ENCODE measurements around the gene LPGAT1.

Gene LPGAT1

DNA sequence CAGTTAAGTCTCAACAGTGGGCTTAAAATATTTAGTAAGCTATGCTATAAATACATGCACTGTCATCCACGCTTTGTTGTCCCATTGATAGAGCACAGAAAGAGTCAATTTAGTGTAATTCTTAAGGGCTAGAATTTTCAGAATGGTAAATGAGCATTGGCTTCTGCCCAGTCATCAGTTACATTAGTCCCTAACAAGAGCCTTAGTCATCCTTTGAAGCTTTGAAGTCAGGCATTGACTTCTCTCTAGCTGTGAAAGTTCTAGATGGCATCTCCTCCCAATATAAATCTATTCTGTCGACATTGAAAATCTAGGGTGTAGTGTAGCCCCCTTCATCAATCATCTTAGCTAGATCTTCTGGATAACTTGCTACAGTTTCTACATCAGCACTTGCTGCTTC is 12.0 kb upstream of the LPGAT1 start:
- DNase-seq (ENCODE audit: low spot score), result no peak
- TF ChIP-seq, protein P1, sequence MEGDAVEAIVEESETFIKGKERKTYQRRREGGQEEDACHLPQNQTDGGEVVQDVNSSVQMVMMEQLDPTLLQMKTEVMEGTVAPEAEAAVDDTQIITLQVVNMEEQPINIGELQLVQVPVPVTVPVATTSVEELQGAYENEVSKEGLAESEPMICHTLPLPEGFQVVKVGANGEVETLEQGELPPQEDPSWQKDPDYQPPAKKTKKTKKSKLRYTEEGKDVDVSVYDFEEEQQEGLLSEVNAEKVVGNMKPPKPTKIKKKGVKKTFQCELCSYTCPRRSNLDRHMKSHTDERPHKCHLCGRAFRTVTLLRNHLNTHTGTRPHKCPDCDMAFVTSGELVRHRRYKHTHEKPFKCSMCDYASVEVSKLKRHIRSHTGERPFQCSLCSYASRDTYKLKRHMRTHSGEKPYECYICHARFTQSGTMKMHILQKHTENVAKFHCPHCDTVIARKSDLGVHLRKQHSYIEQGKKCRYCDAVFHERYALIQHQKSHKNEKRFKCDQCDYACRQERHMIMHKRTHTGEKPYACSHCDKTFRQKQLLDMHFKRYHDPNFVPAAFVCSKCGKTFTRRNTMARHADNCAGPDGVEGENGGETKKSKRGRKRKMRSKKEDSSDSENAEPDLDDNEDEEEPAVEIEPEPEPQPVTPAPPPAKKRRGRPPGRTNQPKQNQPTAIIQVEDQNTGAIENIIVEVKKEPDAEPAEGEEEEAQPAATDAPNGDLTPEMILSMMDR (IDR thresholded peaks at IDR 0.05; ENCODE audit: borderline replicate concordance, control extremely low read depth, extremely low read depth, insufficient read depth, missing control alignments), result no peak
- in situ Hi-C loops (cut with MboI; ENCODE audit: low sequenced_read_pairs, unreplicated experiment), result no loop called here

DNA sequence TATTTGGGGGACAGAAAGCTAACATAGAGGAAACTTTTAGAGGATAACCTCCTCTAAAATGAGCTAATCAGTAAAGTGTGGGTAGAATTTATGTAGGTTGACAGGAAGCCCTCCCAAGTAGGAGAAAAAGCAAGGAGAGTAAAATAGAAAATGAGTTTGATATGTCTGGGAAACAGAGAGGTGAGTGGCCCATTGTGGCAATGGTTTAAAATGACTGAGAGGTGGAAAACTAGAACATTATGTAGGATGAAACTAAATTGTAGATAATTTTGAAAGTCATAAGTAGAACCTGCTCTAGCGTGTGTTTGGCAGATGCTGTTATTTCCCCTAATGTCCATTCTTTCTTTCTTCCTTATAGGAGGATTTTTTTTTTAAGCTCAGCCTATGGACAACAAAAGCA is 8.5 kb upstream of the LPGAT1 start:
- in situ Hi-C loops (cut with MboI; ENCODE audit: low sequenced_read_pairs, unreplicated experiment), result no loop called here
- no peak for DNase-seq (ENCODE audit: low spot score)
- TF ChIP-seq, protein P1 (IDR thresholded peaks at IDR 0.05; ENCODE audit: borderline replicate concordance, control extremely low read depth, extremely low read depth, insufficient read depth, missing control alignments), result no peak

DNA sequence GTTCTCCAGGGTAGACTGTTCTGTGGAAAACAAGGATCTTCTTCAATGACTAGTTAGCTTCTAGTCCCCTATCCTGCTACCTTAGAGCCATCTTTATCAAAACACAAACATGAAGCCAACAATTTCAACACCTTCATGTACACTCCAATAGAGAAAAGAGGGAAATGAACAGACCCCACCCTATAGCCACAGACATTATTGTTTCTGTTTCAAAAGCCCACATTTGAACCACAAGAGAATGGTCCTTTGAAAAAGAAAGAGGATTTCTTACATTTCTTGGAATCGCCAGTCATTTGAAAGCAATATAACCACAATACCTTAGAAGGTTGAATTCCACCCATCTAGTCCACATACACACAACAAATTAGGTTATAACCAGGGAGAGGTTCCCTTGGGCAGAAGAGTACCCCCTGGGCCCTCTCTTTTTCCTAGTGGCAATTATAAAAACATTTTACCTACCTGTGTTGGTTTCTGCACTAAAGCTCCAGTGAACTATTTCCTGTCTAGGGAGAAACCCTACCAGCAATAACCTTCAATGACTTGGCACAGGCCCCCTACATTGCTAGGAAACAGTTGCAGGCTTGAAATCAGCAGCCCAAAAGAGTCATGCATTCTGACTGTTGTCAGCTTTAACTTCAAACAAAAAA is 2.7 kb upstream of the LPGAT1 start:
- TF ChIP-seq, protein P1 (IDR thresholded peaks at IDR 0.05; ENCODE audit: borderline replicate concordance, control extremely low read depth, extremely low read depth, insufficient read depth, missing control alignments), result no peak
- DNase-seq (ENCODE audit: low spot score), result no peak
- in situ Hi-C loops (cut with MboI; ENCODE audit: low sequenced_read_pairs, unreplicated experiment), result no loop called here

DNA sequence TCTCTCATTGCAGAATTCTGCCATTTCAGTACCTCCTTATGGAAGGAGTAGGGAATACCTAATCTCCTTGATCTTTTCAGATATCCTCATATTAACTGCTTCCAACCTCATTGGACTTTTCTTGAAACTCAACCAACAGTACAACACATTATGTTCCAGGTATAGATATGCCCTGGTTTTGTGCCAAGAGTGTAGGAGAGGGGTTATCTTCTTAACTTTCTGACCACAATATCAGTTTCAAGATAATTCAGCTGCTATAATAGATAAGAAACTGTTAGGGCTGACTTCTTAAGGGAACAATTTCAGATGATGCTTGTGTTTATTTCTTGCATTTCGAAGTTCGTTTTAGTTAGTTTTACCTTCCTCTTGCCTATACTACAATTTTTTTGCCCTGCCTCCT is 2.1 kb upstream of the LPGAT1 start:
- DNase-seq (ENCODE audit: low spot score), result no peak
- TF ChIP-seq, protein P1 (IDR thresholded peaks at IDR 0.05; ENCODE audit: borderline replicate concordance, control extremely low read depth, extremely low read depth, insufficient read depth, missing control alignments), result no peak
- in situ Hi-C loops (cut with MboI; ENCODE audit: low sequenced_read_pairs, unreplicated experiment), result no loop called here

DNA sequence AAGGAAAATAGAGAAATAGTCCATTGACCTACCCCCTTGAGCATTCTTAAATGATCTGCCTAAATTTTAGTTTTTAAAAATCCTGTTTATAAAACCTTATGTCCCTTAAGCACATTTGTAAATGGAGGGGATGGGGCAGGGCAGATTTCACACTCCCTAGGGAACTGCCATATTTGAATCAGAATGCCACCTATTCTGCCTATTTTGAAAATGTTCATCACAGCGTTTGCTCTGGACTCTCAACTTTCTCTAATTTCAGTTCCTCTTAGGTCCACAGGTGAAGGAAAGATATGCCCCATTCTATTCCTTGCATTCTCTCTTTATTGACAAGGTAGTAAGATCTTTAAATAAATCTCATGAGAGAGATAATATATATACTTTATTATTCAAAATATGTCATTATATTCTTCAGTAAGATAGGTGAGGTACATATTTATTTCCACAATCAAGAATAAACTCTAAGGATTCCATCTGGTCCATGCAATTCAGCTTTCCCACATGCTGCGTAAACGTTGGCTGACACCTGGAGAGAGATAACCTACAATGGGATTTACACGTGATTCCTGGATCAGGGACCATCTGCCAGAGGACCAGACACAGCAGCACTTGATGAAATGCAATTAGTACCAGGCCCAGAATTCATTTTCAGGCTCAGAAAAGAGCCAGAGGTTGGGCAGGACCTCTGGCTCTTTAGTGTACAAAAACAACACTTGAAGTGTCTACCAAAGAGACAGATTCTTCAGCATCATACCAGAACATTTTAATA is 1.2 kb upstream of the LPGAT1 start:
- TF ChIP-seq, protein P1 (IDR thresholded peaks at IDR 0.05; ENCODE audit: borderline replicate concordance, control extremely low read depth, extremely low read depth, insufficient read depth, missing control alignments), result no peak
- no peak for DNase-seq (ENCODE audit: low spot score)
- in situ Hi-C loops (cut with MboI; ENCODE audit: low sequenced_read_pairs, unreplicated experiment), result no loop called here

DNA sequence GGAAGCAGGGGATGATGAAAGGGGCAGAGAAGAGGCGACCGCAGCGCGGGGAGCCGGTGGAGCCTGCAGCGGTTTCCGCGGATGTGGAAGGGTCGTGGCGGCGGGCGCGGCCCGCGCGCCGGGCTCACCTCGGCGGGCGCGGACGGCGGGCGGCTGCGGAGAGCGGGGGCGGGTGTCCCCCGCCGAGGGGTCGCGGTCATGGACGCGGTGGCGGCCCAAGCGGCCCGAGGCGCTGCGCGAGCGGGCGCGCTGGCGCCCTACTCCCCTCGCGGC is 572 bp downstream of the LPGAT1 start:
- in situ Hi-C loops (cut with MboI; ENCODE audit: low sequenced_read_pairs, unreplicated experiment), result no loop called here
- DNase-seq (ENCODE audit: low spot score), result no peak
- TF ChIP-seq, protein P1 (IDR thresholded peaks at IDR 0.05; ENCODE audit: borderline replicate concordance, control extremely low read depth, extremely low read depth, insufficient read depth, missing control alignments), result no peak

Measured in GM13976 (cell line).